Bronchial epithelial cell (primary cell): ENCODE results near the gene CHRNE. TPM values are rescaled to one million over a fixed set of nuclear protein-coding genes. Genes with fewer than 3 reads are reported as not detected.
A peak's percentile ranks its signal among the peaks of the same experiment; 100 is the strongest.

ENCODE experiments used
- DNase-seq: peaks from one replicate; pipeline ENCODE4 v3.0.0-alpha.2; 2010; ENCODE audit warnings: low read depth
- FAIRE-seq: peaks from 2 replicates; lab custom pipeline; 2011; peaks lifted over from hg19 to GRCh38; lab: Jason Lieb, UNC
- H3K27me3 ChIP-seq: 2 replicates; pipeline ENCODE4 v1.5.1; 2011; ENCODE audit warnings: low read length; ENCODE audit not compliant: control insufficient read depth, insufficient read depth
- H3K36me3 ChIP-seq: 2 replicates; pipeline ENCODE4 v1.5.1; 2011; ENCODE audit warnings: low read length; ENCODE audit not compliant: control insufficient read depth, insufficient read depth
- H3K4me3 ChIP-seq: 2 replicates; pipeline ENCODE4 v1.5.1; 2011; ENCODE audit warnings: mild to moderate bottlenecking, low read depth, low read length, control low read depth
- total RNA-seq: library from RNA; depleted of rRNA; stranded (reverse); fragments of >200 nt; gene quantifications from 2 replicates; pipeline ENCODE4 v1.2.1, GENCODE V29; 2014
- TF ChIP-seq, protein P1 (sequence below): IDR thresholded peaks from 2 replicates; pipeline ENCODE4 v1.5.1; 2011; ENCODE audit warnings: mild to moderate bottlenecking, moderate library complexity, low read length, control low read depth, inconsistent platforms; ENCODE audit not compliant: insufficient read depth, severe bottlenecking

Gene CHRNE
- total RNA-seq, 1 donor from 2014 or later = 0.79 TPM

- Histone ChIP-seq H3K4me3 (no peak overlapping the region), H3K36me3 (no peaks in the 10 kb centered on the region), H3K27me3 (no peaks in the 10 kb centered on the region)
- TF ChIP-seq, protein P1, sequence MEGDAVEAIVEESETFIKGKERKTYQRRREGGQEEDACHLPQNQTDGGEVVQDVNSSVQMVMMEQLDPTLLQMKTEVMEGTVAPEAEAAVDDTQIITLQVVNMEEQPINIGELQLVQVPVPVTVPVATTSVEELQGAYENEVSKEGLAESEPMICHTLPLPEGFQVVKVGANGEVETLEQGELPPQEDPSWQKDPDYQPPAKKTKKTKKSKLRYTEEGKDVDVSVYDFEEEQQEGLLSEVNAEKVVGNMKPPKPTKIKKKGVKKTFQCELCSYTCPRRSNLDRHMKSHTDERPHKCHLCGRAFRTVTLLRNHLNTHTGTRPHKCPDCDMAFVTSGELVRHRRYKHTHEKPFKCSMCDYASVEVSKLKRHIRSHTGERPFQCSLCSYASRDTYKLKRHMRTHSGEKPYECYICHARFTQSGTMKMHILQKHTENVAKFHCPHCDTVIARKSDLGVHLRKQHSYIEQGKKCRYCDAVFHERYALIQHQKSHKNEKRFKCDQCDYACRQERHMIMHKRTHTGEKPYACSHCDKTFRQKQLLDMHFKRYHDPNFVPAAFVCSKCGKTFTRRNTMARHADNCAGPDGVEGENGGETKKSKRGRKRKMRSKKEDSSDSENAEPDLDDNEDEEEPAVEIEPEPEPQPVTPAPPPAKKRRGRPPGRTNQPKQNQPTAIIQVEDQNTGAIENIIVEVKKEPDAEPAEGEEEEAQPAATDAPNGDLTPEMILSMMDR = no peak
- DNase-seq = no peak
- FAIRE-seq = peak; percentile 73
These were observed 358 bp downstream of the CHRNE start for GRCh38 chr17:4902540-4902939.

DNA sequence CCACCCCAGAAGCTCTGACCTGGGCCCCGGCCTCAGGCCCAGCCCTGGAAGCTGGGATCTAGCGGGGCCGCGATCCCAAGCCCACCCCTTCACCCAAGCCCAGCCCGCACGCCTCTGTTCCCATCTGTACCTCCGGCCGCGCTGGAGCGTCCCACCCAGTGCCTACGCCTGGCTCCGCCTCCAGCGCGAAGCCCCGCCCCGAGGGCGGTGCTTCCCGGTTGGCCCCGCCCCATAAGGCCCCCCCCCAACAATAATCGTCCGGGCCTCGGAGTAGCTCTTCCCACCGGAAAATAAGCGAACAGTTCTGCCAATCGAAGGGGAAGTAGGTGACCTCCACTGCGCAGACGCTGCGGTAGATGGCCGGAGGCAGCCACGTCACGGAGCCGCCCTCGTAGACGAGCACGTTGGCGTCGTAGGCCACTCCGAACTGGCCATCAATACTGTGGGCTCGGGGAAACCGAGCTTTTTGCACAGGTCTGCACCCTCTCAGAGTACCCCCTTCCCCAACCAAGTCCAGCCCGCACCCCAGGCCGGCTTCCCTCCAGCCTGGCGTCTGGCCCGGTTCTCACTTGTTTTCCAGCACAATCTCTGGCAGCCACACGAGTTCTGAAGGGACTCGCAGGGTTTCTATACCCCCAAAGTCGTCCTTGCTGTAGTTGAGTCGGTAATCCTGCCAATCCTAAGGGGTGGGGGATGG lies 1.1 kb downstream of the CHRNE start:
- TF ChIP-seq, protein P1 = no peak
- no peak for FAIRE-seq
- DNase-seq = no peak
- Histone ChIP-seq H3K27me3 (no peaks in the 10 kb centered on the region), H3K4me3 (no peak overlapping the region), H3K36me3 (peaks cover 5% of the 10 kb centered on the region)

DNA sequence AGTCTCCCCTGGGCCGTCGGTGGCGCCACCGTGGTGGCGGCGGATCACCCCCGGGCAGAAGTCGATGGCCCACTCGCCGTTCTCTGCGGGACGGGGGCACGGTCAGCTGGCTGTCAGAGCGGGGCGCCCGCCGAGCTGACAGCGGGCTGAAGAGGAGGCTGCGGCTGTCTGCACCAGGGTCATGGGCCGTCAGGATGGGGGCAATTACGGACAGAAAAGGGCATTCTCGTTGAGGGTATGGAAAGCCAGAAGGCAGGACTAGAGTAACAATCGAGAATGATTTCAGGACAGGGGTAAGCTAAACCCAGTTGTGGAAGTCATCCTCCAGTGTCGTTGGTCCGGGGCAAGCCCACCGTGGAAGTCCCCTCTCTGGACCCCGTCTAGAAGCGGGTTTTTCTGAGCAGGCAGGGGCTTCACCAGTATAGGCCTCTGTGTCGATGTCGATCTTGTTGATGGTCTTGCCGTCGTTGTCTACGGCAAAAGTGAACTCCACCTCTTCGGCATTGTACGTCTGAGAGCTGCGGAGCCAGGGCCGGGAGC lies 1.7 kb downstream of the CHRNE start:
- no peaks in the 10 kb centered on the region for H3K27me3 ChIP-seq
- no peak overlapping the region for H3K4me3 ChIP-seq
- FAIRE-seq (no peak), DNase-seq (no peak)
- peaks cover 10% of the 10 kb centered on the region for H3K36me3 ChIP-seq
- TF ChIP-seq, protein P1 = no peak

DNA sequence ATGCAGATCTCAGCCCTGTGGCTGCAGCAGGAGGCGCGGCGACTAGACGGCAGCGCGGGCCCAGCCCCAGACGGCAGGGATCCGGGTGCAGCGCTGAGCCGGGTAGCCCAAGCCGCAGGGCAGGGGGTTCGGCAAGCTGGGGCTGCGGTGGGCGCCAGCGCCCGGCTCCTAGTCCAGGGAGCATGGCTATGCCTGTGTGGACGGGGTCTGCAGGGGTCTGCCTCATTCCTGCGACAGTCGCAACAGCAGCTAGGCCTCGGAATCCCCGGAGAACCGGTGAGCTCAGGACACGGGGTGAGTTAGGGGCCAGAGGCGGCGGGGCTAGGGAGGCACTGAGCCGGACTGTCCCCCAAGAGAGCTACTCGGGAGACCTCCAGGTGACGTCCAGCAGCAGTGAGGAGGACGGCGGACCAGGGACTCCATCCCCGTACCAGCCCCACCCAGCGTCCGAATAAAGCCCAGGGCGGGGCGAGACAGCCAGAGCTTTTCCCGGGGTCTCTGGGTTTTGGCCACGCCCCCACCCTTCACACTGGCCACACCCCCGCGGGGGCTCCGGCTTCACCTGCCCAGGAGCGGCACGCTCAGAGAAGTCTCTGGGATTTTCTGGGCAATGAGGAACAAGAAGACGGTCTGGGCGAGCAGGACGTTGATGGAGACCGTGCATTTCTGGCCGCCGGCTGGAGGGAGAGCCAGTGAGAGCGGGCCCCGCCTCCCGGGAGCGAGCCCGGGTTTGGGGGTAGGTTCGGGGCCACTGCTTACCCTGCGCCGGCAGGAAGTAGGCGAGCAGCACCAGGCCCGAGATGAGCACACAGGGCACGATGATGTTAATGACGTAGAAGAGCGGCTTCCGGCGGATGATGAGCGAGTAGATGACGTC lies 2.4 kb downstream of the CHRNE start:
- H3K27me3 ChIP-seq = no peaks in the 10 kb centered on the region
- peaks cover 15% of the 10 kb centered on the region for H3K36me3 ChIP-seq
- FAIRE-seq = no peak
- no peak for DNase-seq
- peak overlapping the region; percentile 45 for H3K4me3 ChIP-seq
- TF ChIP-seq, protein P1 = no peak

DNA sequence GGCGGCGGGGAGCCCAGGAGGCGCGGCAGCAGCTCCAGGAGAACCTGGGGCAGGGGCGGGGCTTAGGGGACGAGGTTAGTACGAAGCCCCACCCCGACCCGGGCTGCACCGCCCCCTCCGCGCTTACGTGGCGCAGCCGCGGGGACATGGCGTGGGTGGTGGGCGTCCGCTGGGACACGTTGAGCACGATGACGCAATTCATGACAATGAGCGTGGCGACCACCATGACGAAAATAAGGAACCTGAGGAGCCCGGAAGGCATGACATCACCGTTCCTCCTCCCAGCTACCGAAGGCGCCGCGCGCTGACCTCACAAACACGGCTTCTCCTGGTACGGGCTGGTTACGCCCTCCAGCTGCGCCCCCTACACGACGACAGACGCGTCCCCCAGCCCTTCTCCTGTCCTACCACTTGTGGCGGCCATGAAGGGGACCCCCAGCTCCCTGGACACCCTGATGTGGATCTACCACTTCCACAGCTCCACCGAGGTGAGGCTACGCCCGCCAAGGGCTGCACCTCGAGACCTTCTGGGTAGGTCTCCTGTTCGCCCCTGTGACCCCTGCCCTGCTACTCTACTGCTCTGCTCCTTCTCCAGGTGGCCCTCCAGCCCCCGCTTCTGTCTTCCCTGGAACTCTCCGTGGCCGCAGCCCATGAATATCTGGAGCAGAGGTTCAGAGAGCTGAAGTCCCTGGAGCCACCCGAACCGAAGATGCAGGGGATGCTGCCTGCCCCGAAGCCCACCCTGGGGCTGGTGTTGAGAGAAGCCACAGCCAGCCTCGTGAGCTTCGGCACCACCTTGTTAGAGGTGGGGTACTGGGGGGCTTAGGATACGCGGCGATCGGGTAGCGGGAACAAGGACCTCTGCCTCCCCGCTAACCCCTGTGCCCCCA lies 3.3 kb downstream of the CHRNE start, which contains the start of gene C17orf107:
TSS of gene C17orf107 (plus strand) at position 196 of the 890 bp plus-strand sequence. CDS start at position 423, 227 bp downstream.
- no peak for FAIRE-seq
- TF ChIP-seq, protein P1 = no peak
- Histone ChIP-seq H3K36me3 (peaks cover 24% of the 10 kb centered on the region), H3K4me3 (peak within 1 kb of the TSS; percentile 45), H3K27me3 (no peaks in the 10 kb centered on the region)
- peak; percentile 86 for DNase-seq
